A673 (cell line): ENCODE data around the gene PTGDR2.

Source experiments
- EZH2 ChIP-seq: fragments of 200-600 bp; sonication (generic); IDR thresholded peaks from 2 replicates; pipeline ENCODE4 v1.6.1; 2017; ENCODE audit warnings: borderline replicate concordance, low read depth, mild to moderate bottlenecking, mixed read lengths, antibody characterized with exemption, low read length; ENCODE audit not compliant: poor library complexity, severe bottlenecking
- TF ChIP-seq, protein P1 (sequence below): fragments of 300-800, 200-600 bp; sonication (generic); conservative IDR thresholded peaks from 2 replicates; pipeline ENCODE4 v1.5.1; 2017; ENCODE audit warnings: low read depth, mild to moderate bottlenecking, antibody characterized with exemption, low read length, moderate library complexity, mixed read lengths

DNA sequence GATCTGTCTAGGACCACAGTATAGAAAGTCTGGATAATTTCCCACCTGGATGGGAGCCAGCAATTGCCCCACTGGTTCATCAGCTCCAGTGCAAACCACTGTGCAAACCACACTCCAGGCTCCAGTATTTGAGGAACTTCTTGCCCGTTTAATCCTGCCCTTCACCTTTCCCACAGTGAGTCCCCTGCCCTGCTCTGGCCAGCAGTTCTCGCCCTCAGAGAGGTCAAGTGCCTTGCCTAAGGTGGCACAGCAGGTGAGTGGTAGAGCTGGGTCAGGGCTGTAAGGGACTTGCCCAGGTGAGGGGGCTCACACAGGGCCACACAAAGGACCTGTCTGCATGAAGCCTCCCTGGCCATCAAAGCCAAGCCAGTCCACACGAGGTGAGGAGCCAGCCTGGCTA lies 46.5 kb downstream of the PTGDR2 start:
- TF ChIP-seq, protein P1, sequence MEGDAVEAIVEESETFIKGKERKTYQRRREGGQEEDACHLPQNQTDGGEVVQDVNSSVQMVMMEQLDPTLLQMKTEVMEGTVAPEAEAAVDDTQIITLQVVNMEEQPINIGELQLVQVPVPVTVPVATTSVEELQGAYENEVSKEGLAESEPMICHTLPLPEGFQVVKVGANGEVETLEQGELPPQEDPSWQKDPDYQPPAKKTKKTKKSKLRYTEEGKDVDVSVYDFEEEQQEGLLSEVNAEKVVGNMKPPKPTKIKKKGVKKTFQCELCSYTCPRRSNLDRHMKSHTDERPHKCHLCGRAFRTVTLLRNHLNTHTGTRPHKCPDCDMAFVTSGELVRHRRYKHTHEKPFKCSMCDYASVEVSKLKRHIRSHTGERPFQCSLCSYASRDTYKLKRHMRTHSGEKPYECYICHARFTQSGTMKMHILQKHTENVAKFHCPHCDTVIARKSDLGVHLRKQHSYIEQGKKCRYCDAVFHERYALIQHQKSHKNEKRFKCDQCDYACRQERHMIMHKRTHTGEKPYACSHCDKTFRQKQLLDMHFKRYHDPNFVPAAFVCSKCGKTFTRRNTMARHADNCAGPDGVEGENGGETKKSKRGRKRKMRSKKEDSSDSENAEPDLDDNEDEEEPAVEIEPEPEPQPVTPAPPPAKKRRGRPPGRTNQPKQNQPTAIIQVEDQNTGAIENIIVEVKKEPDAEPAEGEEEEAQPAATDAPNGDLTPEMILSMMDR, result no peak
- no peak for TF ChIP-seq EZH2
